Activated CD4-positive, CD25-positive, alpha-beta regulatory T cell treated with anti-CD3 and anti-CD28 coated beads, Interleukin-2, amount 50 U/mL, for 16 hours (primary cell): ENCODE results near the gene AFG1L.
"Not testable (repeated sequence)": the region's sequence is repeated elsewhere in the genome, so short reads cannot be mapped to it uniquely, and the experiment has no call there.

Experiments
- DNase-seq: peaks from one replicate; pipeline ENCODE4 v3.0.0-alpha.2; 2020; ENCODE audit warnings: low read depth, low spot score

AFG1L gene

DNA sequence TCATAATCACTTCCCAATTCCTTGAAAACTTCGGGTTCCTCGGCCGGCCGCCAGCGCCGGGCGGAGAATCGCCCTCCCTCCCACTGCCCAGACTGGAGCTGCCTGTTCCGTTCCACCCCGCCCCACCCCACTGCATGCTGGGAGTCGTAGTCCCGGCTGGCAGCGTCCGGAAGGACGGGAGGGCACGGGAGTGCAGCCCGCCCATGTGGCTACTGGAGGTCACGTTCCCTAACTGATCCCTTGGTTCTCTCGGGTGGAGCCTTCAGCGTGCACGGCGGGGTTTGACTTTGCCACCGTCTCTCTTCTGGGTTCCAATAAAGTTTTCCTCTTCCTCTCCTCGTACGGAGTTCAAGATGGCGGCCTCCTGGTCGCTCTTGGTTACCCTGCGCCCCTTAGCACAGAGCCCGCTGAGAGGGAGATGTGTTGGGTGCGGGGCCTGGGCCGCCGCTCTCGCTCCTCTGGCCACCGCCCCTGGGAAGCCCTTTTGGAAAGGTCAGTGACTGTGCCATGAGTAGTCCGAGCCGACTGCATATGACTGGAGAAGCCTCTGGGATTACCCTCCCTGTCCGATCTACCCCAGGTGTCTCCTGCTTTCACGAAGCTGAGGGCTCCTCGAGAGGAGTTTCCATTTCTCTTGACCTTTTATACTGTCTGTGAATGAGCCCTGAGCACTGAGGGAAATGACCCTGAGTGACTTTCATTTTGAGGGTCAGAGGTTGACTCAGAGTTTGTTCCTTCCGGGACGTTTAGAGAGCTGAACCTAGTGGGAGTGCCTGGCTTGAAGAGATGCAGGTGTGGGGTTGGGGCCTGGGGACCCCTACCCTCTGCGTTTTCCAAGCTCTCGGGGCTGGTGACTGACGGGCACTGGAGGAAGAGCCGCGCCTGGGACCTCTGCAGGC lies at the start of gene AFG1L:
Gene AFG1L, plus strand, starts transcription at position 328 of the 899 bp plus-strand sequence. Its CDS starts 26 bp downstream, at position 354.
- DNase-seq: peak; percentile 80

DNA sequence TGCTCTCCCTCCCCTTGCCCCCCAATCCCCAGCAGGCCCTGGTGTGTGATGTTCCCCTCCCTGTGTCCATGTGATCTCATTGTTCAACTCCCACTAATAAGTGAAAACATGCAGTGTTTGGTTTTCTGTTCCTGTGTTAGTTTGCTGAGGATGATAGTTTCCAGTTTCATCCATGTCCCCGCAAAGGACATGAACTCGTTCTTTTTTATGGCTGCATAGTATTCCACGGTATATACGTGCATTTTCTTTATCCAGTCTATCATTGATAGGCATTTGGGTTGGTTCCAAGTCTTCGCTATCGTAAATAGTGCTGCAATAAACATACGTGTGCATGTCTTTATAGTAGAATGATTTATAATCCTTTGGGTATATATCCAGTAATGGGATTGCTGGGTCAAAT lies 49.8 kb upstream of the AFG1L start:
- DNase-seq: not testable (repeated sequence)

DNA sequence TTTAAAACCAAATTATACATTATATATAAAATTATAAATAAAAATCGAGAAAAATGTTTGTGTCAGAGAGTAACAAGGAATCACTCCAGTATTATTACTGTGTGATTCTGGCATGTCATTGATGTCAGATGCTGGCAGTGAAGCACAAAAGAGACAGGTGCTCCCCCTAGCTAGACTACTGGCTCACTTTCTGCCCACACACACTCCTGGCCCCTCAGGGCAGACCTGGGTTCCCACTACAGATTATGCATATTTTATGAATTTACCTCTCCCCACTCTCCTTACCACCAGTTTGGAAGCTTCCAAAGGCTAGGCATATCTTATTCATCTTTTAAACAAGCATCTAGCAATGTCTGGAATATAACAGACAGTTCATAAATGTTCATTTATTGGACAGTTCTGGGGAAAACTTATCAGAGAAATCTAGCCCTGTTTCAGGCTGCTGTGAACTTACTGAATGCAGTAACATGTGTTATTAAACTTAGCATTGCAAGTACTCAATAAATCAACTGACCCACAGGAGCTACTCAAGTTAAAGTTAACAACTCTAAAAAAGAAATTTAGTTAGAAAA lies 46.8 kb upstream of the AFG1L start:
- DNase-seq: no peak

DNA sequence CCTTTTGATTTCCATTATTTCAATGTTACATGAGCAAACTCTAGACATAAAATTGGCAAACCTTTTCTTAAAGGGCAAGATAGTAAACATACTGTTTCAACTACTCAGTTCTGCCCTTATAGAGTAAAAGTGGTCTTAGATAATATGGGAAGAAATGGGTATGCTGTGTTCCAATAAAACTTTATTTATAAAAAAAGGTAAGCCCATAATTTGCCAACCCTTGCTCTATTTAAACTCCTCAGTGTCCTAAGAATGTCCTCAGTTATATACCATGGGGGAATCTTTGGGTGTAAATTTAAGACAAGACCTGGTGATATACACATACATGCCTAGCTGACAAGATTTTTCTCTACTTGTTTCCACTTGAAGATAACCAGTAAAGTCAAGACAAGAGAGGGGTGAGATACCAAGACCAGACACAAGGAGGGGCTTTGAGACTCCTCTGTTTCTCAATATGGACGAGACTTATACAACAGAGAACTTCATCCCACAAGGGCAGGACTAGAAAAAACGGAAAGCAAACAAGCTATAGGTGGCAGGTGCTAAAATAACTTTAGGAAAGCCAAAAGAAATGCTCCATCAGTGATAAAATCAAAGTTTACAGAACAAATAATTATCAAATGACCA lies 44.5 kb upstream of the AFG1L start:
- DNase-seq: no peak

DNA sequence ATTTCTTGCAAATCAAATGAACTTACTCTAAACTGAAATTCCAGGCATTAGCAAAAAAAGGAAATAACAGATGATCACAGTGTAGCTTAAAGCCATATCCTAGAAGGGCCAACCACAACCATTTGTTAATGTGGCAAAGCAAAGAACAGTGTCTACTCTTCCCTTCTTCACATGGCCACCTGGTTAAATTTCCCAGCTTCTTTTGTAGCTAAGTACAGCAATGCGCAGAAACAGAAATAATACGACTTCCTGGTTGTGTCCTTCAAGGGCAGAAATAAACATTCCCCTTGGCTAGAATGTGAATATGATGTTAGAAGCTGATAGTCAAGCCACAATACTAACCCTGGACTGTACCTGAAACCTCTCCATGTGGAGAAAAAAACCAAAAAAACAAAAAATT lies 43.6 kb upstream of the AFG1L start:
- no peak for DNase-seq

DNA sequence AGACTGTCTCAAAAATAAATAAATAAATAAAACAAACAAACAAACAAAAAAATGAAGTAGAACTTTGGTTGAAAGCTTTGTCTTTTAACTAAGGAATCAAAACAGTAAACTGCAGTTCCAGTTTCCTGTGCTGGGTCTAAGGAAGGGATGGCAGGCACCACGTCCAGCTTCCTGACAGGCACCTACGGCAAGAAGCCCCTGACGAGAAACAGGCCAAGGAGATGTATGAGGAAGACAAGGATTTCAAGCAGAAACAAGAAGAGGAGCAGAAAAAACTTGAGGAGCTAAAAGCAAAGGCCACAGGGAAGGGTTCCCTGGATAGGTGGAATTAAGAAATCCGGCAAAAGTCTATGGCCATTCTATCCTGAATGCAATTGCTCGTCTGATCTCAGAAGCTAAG lies 42.8 kb upstream of the AFG1L start:
- DNase-seq: no peak

DNA sequence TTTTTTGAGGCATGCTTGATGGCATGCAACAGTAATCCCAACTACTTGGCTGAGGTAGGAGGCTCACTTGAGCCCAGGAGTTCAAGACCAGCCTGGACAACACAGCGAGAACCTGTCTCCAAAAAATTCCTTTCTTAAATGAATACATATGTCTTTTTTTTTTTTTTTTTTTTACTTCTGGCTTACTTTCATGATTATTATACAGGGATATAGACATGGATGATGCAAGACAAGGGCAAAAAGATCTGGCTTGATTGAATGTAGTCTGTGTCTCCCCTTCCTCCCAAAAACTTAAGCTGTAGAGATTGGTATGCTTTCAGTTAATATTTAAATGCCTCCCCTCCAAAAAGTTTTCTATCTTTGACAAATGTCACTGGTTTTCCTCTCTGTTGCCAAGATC lies 41.6 kb upstream of the AFG1L start:
- no peak for DNase-seq

DNA sequence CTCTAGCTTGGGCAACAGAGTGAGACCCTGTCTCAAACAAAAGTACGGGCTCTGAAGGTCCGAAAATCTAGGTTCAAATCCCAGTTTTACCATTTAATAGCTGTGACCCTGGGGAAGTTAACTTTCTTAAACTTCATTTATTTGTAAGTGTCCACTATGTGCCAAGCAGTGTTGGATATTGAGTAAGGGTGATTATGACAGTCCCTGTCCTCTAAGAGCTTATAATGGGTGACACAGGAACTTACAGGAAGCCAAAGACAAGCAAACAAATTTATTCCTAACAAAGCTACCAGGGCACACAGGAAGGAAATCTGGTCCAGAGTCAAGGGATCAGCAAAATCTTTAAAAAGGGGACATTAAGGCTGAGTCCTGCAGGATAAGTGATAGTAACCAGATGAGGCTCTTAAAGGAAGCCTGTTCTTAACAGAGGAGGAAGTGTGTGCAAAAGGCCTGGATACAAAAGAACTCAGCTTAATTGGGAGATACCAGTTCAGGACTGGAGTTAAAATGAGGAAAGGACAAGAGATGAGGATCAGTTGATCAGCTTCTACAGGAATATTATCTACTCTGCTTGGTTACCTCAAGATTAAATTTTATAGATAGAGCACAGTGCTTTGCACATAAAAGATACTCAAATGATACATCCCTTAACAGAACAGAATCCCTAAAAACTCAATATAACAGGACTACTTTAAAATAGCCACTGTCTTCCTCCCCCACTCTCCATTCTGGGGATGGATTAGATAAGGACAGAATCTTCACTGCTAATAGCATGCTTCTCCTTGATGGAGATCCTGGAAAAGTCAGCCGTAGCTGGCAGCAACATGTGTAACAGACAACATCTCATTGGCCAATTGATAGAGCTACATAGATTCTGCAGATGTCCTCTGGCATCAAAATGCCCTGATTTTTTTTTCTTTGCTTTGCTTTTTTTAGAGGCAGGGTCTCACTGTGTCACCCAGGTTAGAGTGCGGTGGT lies 40.1 kb upstream of the AFG1L start:
- DNase-seq: no peak

DNA sequence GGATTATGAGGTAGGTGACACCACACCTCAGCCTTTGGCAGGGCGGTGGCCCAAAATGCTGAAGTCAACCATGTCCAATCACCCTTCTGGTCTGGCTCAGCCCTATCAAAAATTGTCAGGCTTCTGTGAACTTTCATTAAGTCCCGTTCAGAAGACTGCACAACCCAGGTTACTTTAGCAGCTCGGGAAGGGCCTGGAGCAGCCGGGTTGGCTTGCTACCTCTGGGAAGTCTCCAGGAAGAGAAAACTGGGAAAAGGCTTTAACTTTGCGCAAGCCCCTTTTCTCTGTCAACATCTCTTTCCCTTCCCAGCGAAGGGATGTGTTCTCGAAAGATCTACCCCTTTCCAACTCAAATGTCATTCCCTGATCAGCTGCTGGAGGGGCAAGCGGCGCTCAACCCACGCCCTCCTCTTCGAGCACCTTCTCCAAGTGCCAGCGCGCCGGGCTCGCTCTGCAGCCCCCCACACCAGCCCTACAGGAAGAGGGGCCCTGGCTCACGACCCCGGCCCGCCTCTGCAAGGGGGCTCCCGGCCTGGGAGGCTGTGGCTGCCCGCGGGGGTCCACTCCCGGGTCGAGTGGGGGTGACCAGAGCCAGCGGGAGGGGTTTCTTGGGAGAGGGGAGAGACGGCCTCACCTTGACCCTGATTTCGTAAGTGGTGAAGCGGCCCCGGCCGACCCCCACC lies 34.6 kb upstream of the AFG1L start:
- peak; percentile 2 for DNase-seq

DNA sequence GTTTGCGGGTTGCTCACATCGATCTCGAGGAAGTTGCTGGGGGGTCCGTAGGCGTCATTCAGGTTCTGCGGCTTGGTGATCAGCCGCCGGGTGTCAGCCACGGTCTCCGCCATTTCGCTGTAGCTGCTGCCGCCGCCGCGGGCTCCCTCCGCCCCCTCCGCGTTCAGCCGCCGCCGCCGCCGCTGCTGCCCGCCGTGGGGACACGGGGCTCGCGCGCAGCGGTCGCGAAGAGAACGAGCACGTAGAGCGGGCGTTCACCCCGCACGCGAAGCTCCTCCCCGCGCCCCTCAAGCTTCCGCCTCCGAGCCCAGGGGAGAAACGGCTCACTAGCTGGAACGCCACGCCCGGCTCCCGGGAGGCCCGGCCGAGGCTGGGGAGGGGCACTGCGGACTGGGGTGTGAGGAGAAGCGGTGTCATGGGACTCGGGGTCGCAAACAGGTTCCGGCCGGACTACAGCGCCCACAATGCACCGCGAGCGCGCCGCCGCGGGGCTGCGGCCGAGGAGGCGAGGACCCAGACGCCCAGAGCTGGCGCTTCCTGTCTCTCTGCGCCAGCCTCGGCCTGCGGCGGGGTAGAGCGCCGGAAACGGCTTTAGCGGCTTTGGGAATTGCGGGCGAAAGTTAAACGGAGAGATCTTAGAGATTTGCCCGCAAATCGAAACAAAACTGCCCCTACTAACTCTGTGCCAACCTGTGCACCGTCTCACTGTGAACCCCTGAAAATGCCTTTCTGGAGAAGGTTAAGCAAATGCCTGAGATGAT lies 33.9 kb upstream of the AFG1L start, which contains the start of gene SNX3:
Gene SNX3, minus strand, starts transcription at position 232 of the 761 bp plus-strand sequence. Its CDS starts 119 bp downstream, at position 113.
- peak; percentile 73 for DNase-seq

DNA sequence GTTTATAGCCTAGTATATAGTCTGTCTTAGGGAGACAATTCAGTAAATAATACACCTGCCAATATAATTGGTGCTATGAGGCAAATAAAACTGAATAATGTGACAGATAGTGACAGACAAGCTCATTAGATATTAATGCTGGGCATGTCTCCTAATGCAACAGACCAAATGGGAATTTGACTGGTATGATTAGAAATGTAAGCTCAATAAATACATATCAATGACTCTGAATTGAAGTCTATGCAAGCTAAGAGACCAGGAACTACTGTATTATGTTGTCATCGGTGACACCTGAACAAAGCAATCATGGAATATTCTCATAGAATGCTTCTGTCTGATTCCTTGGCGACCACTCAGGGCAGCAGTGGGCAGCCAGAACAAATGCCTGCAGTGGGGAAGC lies 31.5 kb upstream of the AFG1L start:
- DNase-seq: no peak

DNA sequence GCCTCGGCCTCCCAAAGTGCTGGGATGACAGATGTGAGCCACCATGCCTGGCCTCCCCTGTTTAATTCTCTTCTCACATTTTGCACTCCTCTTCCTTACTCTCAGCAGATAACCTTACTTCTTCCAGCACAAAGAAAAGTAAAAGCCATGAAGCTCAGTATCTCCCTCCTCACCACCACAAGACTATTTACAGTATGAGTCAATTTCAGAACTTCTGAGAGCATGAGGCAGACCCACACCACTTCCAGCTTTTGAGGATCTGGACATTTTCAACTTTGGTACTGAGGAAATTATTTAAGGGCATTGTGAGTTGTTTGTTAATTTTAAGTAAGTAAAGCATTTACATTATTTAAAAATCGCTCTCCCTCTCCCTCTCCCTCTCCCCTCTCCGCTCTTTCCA lies 26.0 kb upstream of the AFG1L start:
- DNase-seq: no peak

DNA sequence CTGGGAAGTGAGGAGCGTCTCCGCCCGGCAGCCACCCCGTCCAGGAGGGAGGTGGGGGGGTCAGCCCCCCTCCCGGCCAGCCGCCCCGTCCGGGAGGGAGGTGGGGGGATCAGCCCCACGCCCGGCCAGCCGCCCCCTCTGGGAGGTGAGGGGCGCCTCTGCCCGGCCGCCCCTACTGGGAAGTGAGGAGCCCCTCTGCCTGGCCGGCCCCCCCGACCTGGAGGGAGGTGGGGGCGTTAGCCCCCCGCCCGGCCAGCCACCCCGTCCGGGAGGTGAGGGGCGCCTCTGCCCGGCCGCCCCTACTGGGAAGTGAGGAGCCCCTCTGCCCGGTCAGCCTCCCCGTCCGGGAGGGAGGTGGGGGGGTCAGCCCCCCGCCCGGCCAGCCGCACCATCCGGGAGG lies 24.9 kb upstream of the AFG1L start:
- DNase-seq: not testable (repeated sequence)

DNA sequence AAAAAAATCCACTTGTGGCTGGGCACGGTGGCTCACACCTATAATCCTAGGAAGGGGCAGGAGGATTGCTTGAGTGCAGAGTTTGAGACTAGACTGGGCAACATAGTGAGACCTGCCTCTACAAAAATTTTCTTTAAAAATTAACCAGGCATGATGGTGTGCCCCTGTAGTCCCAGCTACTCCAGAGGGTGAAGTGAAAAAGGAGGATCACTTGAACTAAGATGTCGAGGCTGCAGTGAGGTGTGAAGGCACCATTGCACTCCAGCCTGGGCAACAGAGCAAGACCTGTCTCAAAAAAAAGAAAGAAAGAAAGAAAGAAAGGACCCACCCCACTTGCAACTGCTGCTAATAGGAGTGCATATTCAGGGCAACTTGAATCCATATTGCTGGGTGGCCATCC lies 20.3 kb upstream of the AFG1L start:
- DNase-seq: no peak

DNA sequence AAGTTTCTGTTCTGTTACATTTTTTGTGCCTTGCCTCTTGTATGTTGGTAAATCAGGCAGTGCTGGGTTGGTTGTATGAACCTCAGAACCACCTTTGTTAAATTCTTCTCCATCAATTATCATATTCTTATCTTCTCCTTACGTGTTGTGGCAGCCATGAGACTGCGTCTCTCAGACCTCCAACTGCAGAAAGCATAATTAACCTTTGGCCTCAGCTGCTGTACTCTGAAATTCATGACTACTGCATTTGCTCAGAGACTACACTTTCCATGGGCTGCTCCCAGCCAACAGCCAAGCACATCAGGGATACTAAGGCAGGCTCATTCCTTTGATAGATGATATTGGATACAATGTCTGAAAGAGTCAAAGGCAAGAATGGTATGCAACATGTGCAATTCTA lies 18.9 kb upstream of the AFG1L start:
- DNase-seq: no peak

DNA sequence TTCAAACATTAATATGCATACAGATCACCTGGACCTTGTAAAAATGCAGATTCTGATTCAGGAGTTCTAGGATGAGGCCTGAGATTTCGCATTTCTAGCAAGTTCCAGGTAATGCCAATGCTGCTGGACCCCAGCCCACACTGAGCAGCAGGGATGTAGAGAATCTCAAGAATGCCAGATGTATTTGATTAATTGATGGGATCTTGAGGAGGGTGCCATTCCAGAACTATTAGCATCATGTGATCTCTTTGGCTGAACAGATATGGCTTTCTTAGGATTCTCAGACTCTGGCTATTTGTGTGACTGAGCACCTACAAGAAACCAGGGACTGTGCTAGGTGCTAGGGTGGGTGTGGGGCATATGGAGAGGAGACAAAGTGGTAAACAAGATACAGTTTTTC lies 17.6 kb upstream of the AFG1L start:
- DNase-seq: no peak

DNA sequence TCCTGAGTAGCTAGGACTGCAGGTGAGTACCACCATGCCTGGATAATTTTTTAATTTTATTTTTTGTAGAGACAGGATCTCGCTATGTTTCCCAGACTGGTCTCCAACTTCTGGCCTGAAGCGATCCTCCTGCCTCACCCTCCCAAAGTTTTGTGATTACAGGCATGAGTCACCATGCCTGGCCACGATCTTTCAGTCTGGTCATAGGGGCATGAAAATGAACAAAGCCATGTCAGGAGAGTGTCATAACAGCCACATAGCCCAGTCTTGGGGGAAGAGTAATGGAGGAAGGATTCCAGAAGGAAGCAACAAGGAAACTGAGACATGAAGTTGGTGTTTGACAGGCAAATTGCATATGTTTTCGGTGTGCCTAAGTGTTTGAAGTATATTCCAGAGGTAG lies 17.0 kb upstream of the AFG1L start:
- no peak for DNase-seq

DNA sequence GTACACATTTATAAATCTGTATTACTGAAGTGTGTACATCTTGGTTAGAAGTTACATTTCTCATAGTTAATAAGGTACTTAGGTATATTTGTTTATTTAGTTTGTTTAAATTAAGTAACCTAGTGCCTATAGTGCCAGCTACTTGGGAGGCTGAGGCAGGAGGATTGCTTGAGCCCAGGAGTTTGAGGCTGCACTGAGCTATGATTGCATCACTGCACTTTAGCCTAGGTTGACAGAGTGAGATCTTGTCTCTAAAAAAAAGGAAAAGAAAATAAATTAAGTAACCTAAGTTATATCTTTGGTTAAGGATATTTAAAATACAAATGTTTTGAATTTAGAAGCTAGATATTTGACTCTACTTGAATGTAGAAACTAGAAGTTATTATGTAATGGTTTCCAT lies 9.5 kb upstream of the AFG1L start:
- DNase-seq: no peak

DNA sequence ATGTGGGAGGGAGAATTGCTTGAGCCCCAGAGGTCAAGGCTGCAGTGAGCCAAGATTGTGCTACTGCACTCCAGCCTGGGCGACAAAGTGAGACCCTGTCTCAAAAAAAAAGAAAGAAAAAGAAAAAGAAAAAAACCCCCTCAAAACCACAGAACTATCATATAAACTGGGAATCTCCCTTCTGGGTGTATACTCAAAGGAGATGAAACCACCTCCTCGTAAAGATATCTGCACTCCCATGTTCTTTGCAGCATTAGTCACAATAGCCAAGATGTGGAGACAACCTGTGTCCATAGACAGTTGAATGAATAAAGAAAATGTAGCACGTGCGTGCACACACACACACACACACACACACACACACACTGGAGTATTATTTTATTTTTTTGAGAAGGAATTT lies 8.5 kb upstream of the AFG1L start:
- no peak for DNase-seq

DNA sequence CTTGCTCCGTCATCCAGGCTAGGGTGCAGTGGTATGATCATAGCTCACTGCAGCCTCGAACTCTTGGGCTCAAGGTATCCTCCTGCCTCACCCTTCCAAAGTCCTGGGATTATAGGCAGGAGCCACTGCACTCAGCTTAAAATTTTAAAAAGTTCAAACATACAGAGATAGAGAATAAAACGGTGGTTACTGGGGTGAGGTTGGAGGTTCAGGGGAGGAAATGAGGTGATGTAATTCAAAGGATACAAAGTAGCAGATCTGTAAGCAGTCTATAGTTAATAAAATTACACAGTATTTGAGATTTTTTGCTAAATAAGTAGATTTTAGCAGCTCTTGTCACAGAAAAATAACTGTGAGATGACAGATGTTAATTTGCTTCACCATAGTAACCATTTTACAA lies 7.5 kb upstream of the AFG1L start:
- no peak for DNase-seq
